GM23338 (cell line): ENCODE results near the gene BCAS1. TPM values are rescaled to one million over a fixed set of nuclear protein-coding genes. Genes with fewer than 3 reads are reported as not detected.

ENCODE experiments used
- ATAC-seq: fragments of 200-7000 bp; cut with Tn5 transposase; 3 replicates; pipeline ENCODE4 v1.9.1; 2020
- DNase-seq: peaks from one replicate; pipeline ENCODE4 v3.0.0-alpha.2; 2015; ENCODE audit warnings: low spot score
- H2AFZ ChIP-seq: fragments of 200-600 bp; sonication (generic); 2 replicates; pipeline ENCODE4 v1.8.0; 2016; ENCODE audit warnings: antibody characterized with exemption, mild to moderate bottlenecking, moderate library complexity
- H3F3A ChIP-seq: fragments of 200-600 bp; sonication (generic); replicated peaks from 2 replicates; pipeline ENCODE4 v1.8.0; 2017; ENCODE audit warnings: antibody characterized with exemption, mixed run types, low read depth
- H3K27ac ChIP-seq: fragments of 200-600 bp; sonication (generic); 2 replicates; pipeline ENCODE4 v1.6.1; 2016; ENCODE audit warnings: low read depth
- H3K27me3 ChIP-seq: fragments of 200-600 bp; sonication (generic); 2 replicates; pipeline ENCODE4 v1.8.0; 2016; ENCODE audit warnings: mild to moderate bottlenecking, mixed run types, moderate library complexity; ENCODE audit not compliant: insufficient read depth
- H3K36me3 ChIP-seq: fragments of 200-600 bp; sonication (generic); 2 replicates; pipeline ENCODE4 v1.8.0; 2016; ENCODE audit warnings: mild to moderate bottlenecking; ENCODE audit not compliant: insufficient read depth
- H3K4me1 ChIP-seq: fragments of 200-600 bp; sonication (generic); 2 replicates; pipeline ENCODE4 v1.8.0; 2016; ENCODE audit warnings: mild to moderate bottlenecking, moderate library complexity; ENCODE audit not compliant: insufficient read depth
- H3K4me2 ChIP-seq: fragments of 200-600 bp; sonication (generic); 2 replicates; pipeline ENCODE4 v1.7.1; 2017; ENCODE audit warnings: mixed run types
- H3K4me3 ChIP-seq: fragments of 200-600 bp; sonication (generic); 2 replicates; pipeline ENCODE4 v1.6.1; 2016; ENCODE audit warnings: mixed run types
- H3K79me2 ChIP-seq: fragments of 200-600 bp; sonication (generic); replicated peaks from 2 replicates; pipeline ENCODE4 v1.8.0; 2017; ENCODE audit warnings: mild to moderate bottlenecking; ENCODE audit not compliant: insufficient read depth
- H3K9me2 ChIP-seq: fragments of 200-600 bp; sonication (generic); 2 replicates; pipeline ENCODE4 v1.8.0; 2017; ENCODE audit not compliant: insufficient read depth
- H4K20me1 ChIP-seq: fragments of 200-600 bp; sonication (generic); replicated peaks from 2 replicates; pipeline ENCODE4 v1.8.0; 2017; ENCODE audit warnings: mild to moderate bottlenecking; ENCODE audit not compliant: insufficient read depth
- H3K27ac Mint-ChIP-seq: 2 replicates; pipeline ENCODE4 v1.8.0; 2020; ENCODE audit warnings: inconsistent platforms, mild to moderate bottlenecking, moderate library complexity, mixed read lengths
- H3K27me3 Mint-ChIP-seq: 3 replicates; pipeline ENCODE4 v1.8.0; 2022; ENCODE audit warnings: low read depth, mild to moderate bottlenecking, moderate library complexity, mixed read lengths, inconsistent platforms; ENCODE audit not compliant: insufficient read depth, poor library complexity
- H3K36me3 Mint-ChIP-seq: 3 replicates; pipeline ENCODE4 v1.8.0; 2021; ENCODE audit warnings: low read depth, mild to moderate bottlenecking, inconsistent platforms, moderate library complexity, mixed read lengths
- H3K4me1 Mint-ChIP-seq: 3 replicates; pipeline ENCODE4 v1.8.0; 2020; ENCODE audit warnings: mild to moderate bottlenecking, inconsistent platforms, mixed read lengths
- H3K4me3 Mint-ChIP-seq: 3 replicates; pipeline ENCODE4 v1.8.0; 2021; ENCODE audit warnings: moderate library complexity, mild to moderate bottlenecking, inconsistent platforms, mixed read lengths
- H3K9me3 Mint-ChIP-seq: 3 replicates; pipeline ENCODE4 v1.8.0; 2020; ENCODE audit warnings: moderate library complexity, mild to moderate bottlenecking, inconsistent platforms, mixed read lengths
- CREB1 ChIP-seq: fragments of 250-450 bp; sonication (Bioruptor Pico); IDR thresholded peaks from 2 replicates; pipeline ENCODE4 v1.5.0; 2020; ENCODE audit warnings: low read depth, mild to moderate bottlenecking, moderate library complexity
- ETS1 ChIP-seq: IDR thresholded peaks from 2 replicates; pipeline ENCODE4 v1.6.1; 2016; ENCODE audit warnings: antibody characterized with exemption
- EZH2 ChIP-seq: fragments of 200-600 bp; sonication (generic); IDR thresholded peaks from one replicate; pipeline ENCODE4 v1.8.0; 2017; ENCODE audit warnings: antibody characterized with exemption, mild to moderate bottlenecking, low read depth; ENCODE audit not compliant: unreplicated experiment
- EZH2phosphoT487 ChIP-seq: fragments of 200-600 bp; sonication (generic); IDR thresholded peaks from one replicate; pipeline ENCODE4 v1.8.1; 2018; ENCODE audit warnings: antibody characterized with exemption; ENCODE audit not compliant: unreplicated experiment
- JUNB ChIP-seq: IDR thresholded peaks from one replicate; pipeline ENCODE4 v1.6.1; 2016; ENCODE audit warnings: antibody characterized with exemption; ENCODE audit not compliant: unreplicated experiment
- NANOG ChIP-seq: IDR thresholded peaks from 2 replicates; pipeline ENCODE4 v1.6.1; 2016; ENCODE audit warnings: antibody characterized with exemption, borderline replicate concordance
- POLR2AphosphoS5 ChIP-seq: IDR thresholded peaks from 2 replicates; pipeline ENCODE4 v1.6.1; 2016; ENCODE audit warnings: antibody characterized with exemption, low read depth
- STAT1 ChIP-seq: IDR thresholded peaks from one replicate; pipeline ENCODE4 v1.6.1; 2016; ENCODE audit warnings: antibody characterized with exemption; ENCODE audit not compliant: unreplicated experiment
- ZNF114 ChIP-seq: fragments of 250-450 bp; sonication (Bioruptor Pico); IDR thresholded peaks from 2 replicates; pipeline ENCODE4 v1.5.0; 2020; ENCODE audit warnings: mild to moderate bottlenecking, moderate library complexity
- ZNF331 ChIP-seq: fragments of 250-450 bp; sonication (Bioruptor Pico); IDR thresholded peaks from 2 replicates; pipeline ENCODE4 v1.5.0; 2020; ENCODE audit warnings: low read depth, mild to moderate bottlenecking, moderate library complexity
- ZNF462 ChIP-seq: fragments of 250-450 bp; sonication (Bioruptor Pico); IDR thresholded peaks from 2 replicates; pipeline ENCODE4 v1.5.0; 2020; ENCODE audit warnings: mild to moderate bottlenecking, moderate library complexity
- polyA plus RNA-seq: library from polyadenylated mRNA; unstranded; fragments of >200 nt; fragmentation: Nextera tagmentation; extraction: Ambion mirVana; gene quantifications from 2 replicates; pipeline ENCODE4 v1.2.1, GENCODE V29; 2016
- total RNA-seq: library from RNA; depleted of rRNA; stranded (reverse); fragments of >200 nt; shearing (Covaris generic); gene quantifications from 2 replicates; pipeline ENCODE4 v1.2.3, GENCODE V29; 2014
- TF ChIP-seq, protein P1 (sequence below), 2 experiments: fragments of 200-600 bp in 1 of 2; sonication (generic) in 1 of 2; conservative IDR thresholded peaks; 2 replicates each; pipeline versions ENCODE4 v1.5.1 to v1.6.1; 2016 to 2017; ENCODE audit warnings: antibody characterized with exemption in 2 of 2, low read depth in 2 of 2, mild to moderate bottlenecking in 2 of 2, moderate library complexity in 1 of 2
- TF ChIP-seq, protein P2 (sequence below): IDR thresholded peaks from one replicate; pipeline ENCODE4 v1.6.1; 2018; ENCODE audit warnings: antibody characterized with exemption; ENCODE audit not compliant: unreplicated experiment

BCAS1 gene
- total and polyA plus RNA-seq, 2 experiments from 2014 or later, result 0.17 to 0.19 TPM

GRCh38 chr20:54020348-54020747, 50.0 kb downstream of the BCAS1 start (continued):
- TF ChIP-seq CREB1 (CRISPR knock-in tag), result no peak

- Histone ChIP-seq H3K9me2 (no peaks in the 10 kb centered on the region), H3K4me3 (no peak overlapping the region), H3K4me1 (no peaks in the 10 kb centered on the region), H3K4me2 (no peak overlapping the region), H3K36me3 (no peaks in the 10 kb centered on the region), H3F3A (no peaks in the 10 kb centered on the region), H2AFZ (no peak overlapping the region), H4K20me1 (no peaks in the 10 kb centered on the region), H3K79me2 (no peaks in the 10 kb centered on the region), H3K27me3 (no peaks in the 10 kb centered on the region), H3K27ac (no peak overlapping the region)
- Mint-ChIP-seq H3K27ac (no peak overlapping the region), H3K4me3 (no peak overlapping the region), H3K36me3 (no peaks in the 10 kb centered on the region), H3K9me3 (no peaks in the 10 kb centered on the region), H3K27me3 (no peaks in the 10 kb centered on the region), H3K4me1 (peaks cover 5% of the 10 kb centered on the region; the same call in 2 of the 3 replicates)
- no peak for ATAC-seq
- no peak for TF ChIP-seq JUNB
- TF ChIP-seq STAT1, result no peak
- no peak for TF ChIP-seq NANOG
- TF ChIP-seq, protein P1, sequence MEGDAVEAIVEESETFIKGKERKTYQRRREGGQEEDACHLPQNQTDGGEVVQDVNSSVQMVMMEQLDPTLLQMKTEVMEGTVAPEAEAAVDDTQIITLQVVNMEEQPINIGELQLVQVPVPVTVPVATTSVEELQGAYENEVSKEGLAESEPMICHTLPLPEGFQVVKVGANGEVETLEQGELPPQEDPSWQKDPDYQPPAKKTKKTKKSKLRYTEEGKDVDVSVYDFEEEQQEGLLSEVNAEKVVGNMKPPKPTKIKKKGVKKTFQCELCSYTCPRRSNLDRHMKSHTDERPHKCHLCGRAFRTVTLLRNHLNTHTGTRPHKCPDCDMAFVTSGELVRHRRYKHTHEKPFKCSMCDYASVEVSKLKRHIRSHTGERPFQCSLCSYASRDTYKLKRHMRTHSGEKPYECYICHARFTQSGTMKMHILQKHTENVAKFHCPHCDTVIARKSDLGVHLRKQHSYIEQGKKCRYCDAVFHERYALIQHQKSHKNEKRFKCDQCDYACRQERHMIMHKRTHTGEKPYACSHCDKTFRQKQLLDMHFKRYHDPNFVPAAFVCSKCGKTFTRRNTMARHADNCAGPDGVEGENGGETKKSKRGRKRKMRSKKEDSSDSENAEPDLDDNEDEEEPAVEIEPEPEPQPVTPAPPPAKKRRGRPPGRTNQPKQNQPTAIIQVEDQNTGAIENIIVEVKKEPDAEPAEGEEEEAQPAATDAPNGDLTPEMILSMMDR (conservative IDR thresholded peaks at IDR 0.05; ENCODE audit: low read depth in 2 of 2), result no peak
- TF ChIP-seq, protein P2, sequence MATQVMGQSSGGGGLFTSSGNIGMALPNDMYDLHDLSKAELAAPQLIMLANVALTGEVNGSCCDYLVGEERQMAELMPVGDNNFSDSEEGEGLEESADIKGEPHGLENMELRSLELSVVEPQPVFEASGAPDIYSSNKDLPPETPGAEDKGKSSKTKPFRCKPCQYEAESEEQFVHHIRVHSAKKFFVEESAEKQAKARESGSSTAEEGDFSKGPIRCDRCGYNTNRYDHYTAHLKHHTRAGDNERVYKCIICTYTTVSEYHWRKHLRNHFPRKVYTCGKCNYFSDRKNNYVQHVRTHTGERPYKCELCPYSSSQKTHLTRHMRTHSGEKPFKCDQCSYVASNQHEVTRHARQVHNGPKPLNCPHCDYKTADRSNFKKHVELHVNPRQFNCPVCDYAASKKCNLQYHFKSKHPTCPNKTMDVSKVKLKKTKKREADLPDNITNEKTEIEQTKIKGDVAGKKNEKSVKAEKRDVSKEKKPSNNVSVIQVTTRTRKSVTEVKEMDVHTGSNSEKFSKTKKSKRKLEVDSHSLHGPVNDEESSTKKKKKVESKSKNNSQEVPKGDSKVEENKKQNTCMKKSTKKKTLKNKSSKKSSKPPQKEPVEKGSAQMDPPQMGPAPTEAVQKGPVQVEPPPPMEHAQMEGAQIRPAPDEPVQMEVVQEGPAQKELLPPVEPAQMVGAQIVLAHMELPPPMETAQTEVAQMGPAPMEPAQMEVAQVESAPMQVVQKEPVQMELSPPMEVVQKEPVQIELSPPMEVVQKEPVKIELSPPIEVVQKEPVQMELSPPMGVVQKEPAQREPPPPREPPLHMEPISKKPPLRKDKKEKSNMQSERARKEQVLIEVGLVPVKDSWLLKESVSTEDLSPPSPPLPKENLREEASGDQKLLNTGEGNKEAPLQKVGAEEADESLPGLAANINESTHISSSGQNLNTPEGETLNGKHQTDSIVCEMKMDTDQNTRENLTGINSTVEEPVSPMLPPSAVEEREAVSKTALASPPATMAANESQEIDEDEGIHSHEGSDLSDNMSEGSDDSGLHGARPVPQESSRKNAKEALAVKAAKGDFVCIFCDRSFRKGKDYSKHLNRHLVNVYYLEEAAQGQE, result no peak
- no peak for TF ChIP-seq EZH2phosphoT487
- no peak for TF ChIP-seq CREB1 (CRISPR knock-in tag)
- no peak for TF ChIP-seq ZNF462
- TF ChIP-seq ETS1, result no peak
- no peak for TF ChIP-seq ZNF114 (CRISPR knock-in tag)
- no peak for TF ChIP-seq EZH2
- no peak for TF ChIP-seq ZNF331 (CRISPR knock-in tag)
- TF ChIP-seq POLR2AphosphoS5, result no peak
- DNase-seq, result no peak
These were observed 50.8 kb downstream of the BCAS1 start for GRCh38 chr20:54019585-54019984.
